A172 (cell line): ENCODE data around the gene BMP5. TPM values are rescaled to one million over a fixed set of nuclear protein-coding genes. Genes with fewer than 3 reads are reported as not detected.

Source experiments
- DNase-seq: peaks from one replicate; pipeline ENCODE4 v3.0.0-alpha.2; 2015; ENCODE audit warnings: low spot score
- total RNA-seq: library from RNA; depleted of rRNA; stranded (reverse); fragments of >200 nt; shearing (Covaris generic); gene quantifications from 2 replicates; pipeline ENCODE4 v1.2.3, GENCODE V29; 2014

The BMP5 gene
- total RNA-seq, 1 experiment from 2014 or later, result 0.17 TPM

DNA sequence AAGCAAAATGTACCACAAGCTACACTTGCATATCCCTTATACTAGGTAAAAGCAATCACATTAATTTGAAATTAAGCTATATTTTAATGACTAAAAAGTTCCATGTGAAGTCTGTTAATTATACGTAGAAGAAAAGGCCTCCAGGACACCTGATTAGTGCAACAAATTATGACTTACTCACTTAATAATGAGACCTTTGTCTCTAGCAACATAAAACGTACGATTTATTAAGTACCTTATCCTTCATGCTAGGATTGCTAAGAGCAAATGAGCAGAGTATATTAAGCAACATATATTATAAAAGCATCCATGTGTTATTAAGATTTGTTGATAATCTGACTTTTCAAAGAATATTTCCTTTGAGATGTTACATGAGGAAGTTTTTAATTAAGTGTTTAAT lies 2.5 kb downstream of the BMP5 start:
- no peak for DNase-seq

DNA sequence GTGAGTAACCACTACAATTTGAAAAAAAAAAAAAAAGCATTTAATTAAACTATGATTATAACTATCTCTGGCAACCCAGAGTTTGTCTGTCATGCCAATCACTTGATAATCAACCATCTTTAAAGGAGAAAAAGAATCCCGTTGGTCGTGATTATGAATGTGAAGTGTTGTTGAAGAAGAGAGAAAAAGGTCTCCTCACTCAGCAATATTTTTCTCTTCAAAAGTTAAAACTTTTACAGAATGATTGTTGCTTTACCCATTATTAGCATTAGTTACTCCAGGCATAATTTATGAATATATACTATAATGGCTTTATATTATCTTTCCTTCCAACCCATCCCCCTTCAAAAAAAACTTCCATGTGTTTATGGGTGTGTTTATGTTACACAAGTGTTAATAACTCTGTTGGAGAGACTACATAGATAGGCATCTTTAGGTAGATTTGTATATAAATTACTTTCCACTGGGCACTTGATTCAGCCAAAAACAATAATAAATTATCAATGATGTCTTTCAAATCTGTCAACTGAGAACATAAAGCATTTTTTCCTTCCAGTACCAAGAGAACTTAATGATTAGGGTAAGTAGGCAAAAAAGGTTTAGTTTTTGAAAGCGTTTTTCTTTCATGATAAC lies 5.1 kb downstream of the BMP5 start:
- DNase-seq, result no peak

DNA sequence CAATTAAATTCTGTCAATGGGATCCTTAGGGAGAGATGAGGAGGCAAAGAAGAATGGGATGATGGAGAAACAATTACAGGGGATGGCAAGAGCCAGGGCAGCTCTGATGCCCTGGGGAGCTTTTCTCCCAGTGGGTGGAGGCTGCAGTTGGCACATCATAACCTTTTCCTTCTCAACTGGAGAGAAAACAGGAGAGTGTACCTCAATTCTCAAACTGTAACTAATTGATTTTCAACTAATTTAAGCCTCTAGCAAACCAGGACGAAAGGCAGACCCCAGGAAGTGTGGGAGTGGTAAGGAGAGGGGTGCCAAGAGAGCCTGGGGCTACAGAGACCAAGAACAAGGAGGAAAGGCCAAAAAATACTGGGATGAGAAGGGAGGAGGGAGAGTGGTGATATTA lies 5.7 kb downstream of the BMP5 start:
- no peak for DNase-seq

DNA sequence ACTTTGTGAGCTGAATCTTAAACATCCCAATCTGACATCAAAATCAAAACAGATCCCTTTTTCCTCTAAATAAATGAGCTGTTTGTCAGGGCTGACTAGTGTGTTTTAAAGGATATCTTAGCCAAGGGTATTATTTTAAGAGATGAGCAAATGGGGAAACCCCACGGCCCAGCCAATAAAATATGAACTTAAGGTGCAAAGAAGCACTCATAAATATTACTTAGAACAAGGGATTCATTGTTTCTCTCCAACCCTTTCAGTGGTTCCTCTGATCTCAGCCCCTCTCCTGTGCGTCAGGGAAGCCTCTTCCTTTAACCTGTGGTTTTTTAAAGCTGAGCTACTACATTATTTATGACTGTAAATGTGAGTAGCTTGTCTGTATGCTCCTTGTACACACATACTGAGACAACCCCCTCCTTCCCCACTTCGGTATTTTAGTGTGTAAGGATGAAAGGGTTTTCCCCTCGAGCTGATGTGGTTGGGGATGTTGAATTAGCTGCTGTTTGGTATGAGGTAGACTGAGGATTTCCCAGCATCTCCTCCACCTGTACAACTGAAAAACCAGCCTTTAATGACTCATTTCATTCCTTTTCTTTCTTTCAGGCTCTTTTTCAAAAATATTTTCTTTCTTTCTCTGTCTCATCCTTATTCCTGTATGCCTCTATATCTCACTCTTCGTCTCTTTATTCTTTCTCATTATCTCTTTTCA lies 6.5 kb downstream of the BMP5 start:
- peak; percentile 96 for DNase-seq

DNA sequence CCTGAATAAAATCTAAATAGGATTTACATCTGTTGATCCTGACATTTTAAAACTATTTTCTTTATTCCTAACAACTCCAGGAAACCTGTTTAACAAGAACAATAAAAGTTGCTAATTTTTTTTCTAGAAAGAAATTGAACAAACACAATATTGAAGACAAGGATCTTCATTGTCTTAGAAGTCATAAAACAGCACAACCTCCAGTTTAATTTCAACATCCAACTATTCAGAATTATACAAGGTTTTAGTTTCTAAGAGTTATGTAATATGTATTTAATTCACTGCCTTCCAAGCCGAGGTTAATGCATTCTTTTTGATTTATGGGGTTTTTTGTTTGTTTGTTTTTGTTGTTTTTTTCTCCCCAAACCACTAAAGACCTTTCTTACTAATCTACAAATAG lies 7.2 kb downstream of the BMP5 start:
- DNase-seq, result no peak

DNA sequence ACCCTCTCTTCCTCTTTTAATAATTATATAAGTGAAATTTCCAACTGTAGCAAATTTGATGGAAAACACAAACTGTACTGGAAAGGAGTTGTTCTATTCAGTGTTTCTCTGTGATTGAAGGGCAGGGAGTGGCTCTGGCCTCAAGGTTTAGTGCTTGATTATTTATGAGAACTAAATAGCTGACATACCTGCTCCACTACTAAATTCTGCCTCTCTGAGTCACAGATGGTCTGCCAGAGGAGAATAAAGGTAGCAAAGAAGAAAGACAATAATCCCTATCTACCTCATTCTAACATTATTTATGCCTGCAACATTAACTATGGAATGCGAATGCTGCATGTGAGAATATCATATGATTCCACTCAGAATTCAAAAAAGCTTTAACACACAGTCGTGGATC lies 9.3 kb downstream of the BMP5 start:
- DNase-seq, result peak; percentile 23

DNA sequence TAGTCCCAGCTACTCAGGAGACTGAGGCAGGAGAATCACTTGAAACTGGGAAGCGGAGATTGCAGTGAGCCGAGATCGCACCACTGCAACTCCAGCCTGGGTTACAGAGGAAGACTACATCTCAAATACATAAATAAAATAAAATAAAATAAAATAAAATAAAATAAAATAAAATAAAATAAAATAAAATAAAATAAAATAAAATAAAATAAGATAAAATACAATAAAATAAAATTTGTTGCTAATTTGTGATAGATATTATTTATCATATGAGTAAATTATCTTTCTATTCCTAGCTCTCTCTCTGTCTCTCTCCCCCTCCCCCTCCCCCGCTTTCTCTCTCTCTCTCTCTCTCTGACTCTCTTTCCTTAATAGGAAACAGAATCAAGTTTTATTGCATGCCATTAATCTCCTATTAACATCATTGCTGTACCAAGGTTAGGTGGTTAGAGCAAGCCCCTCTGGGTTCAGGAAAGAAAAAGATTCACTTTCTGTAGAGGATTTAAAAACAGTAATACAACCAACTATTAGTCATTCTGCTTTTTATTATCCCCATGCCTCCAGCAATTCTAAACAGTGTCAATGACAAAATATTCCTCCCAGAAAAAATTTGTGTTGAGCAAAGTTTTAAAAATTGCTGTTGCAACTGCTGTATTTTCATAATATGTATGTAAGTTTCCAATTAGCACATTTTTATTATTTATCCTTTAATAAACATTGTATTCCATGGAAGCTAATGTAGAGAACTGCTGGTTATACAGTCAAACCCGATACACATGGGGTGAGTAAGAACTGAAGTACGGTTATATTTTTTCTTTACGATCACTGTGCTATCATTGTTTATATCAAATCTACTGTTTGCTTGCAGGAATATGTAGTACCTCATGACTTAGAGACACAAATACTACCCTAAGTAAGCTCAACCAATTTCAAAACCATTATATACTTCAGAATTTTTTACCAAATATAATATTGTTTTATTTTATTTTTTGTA lies 22.1 kb downstream of the BMP5 start:
- DNase-seq, result no peak

DNA sequence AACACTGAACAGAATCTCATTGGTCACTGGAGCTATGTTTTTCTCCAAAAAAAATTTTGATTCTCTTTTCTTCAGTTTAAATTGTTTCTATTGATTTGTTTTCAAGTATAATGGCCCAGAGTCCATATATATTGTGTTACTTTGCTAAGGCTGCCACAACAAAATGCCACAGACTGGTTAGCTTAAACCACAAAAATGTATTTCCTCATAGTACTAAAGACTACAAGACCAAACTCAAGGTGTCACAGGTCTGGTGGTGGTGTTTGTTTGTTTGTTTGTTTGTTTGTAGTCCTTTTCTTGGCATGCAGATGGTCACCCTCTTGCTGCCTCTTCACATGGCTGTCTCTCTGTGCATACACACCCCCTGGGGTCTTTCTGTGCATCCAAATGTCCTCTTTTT lies 34.0 kb downstream of the BMP5 start:
- DNase-seq, result no peak

DNA sequence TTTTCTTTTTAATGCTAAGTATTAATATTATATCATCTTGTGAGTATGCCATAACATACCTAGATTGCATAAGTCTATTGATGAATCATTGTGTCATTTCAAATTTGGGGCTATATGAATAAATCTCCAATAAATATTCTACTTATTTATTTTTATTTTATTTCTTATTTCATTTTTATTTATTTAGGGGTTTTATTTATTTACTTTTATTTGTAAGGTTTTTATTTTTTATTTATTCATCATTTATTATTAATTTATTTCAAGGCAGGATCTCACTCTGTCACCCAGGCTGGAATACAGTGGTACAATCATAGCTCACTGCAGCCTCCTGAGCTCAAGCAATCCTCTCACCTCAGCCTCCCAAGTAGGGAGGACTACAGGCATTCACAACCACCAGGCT lies 36.3 kb downstream of the BMP5 start:
- no peak for DNase-seq

DNA sequence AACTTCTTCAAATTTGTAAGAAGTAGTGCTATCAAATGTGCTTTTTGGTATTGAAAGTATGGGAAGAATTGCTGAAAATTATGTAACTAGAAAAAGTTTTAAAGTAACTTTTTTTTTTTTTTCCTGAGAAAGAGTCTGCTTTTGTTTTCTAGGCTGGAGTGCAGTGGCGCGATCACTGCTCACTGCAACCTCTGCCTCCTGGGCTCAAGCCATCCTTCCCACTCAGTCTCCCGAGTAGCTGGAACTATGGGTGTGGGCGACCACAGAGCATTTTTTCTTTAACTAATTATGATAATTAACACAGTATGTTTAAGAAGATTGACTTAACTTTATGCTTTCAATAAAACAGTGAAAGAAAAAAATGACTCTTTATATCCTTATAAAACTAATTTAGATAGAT lies 38.4 kb downstream of the BMP5 start:
- DNase-seq, result no peak

DNA sequence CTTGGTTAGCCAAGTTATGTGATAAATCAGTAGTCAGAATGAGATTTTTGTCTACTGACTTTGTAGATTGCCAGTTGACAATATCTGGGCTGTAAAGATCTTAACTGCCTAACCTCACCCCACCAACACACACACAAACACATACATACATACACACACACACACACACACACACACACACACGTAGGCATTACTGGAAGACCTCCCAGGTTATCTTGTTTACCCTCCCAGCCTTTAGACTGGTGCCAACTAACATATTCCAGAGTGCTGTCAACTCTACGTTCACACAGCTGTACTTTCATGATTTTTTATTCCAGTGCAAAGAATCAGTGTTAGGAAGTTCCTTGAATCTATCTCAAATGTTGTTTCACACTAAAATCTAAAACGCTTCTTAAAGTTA lies 38.9 kb downstream of the BMP5 start:
- no peak for DNase-seq

DNA sequence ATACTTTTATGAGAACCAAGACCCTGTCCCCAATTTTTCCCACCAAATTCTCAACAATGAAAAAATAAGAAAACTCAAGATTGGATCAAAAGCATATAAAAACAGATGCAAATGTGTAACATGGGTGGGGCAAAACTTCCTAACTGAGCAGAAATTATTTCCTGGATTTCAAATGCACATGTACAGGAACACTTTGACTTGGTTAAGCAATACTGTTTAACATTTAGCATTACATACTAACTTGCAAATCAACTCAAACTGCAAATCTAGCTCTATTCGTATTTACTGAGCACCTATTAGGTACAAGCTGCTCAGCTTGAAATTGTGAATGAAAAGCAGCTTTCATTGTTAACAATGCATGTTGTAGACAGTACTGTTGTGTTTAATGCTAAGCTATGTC lies 40.2 kb downstream of the BMP5 start:
- DNase-seq, result no peak

DNA sequence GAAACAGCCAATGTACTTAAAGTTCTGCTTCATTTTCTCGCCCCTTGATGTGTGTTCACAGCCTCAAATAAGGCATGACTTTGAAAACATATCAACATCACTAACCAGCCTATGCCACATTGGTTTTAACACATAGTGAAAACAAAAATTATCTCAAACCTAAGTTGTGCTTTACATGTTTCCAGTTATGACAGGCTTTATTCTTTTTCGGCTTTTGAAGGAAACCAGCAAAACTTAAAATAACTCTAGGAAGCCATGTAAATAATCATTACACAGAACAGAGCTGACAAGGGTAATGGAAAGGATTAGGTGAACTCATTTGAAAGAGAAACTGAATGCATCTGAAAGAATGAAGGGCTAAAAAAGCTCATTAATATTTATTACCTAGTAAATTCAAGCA lies 42.1 kb downstream of the BMP5 start:
- no peak for DNase-seq

DNA sequence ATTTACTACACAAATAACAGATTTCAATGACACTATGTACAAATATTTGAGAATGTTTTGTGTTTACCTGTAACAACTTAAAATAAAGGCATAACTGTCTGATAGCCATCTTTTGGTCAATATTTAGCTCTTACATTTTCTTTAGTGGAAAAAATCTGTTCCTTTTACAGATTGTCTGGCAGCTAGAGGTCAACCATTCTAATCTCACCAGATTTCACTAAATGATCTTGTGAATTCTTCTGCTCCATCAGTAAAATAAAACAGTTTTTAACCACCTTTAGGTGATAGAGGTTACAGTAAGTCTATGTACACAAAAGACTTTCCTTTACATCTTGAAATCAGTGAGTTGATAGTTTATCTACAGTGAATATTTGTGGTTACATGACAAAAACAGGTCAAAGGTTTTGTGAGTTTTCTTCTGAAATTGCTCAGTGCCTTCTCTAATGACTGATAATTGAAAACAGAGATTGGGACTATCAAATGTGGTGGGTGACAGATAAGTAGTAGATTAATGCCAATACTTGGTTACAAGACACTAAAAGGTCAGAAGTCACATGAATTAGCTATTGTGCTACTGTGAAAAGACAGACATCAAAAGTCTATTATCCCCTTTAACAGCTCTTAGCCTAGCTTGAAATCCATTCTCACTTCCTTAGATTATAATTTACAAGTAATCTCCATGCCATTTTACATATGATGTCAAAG lies 47.4 kb downstream of the BMP5 start:
- no peak for DNase-seq

DNA sequence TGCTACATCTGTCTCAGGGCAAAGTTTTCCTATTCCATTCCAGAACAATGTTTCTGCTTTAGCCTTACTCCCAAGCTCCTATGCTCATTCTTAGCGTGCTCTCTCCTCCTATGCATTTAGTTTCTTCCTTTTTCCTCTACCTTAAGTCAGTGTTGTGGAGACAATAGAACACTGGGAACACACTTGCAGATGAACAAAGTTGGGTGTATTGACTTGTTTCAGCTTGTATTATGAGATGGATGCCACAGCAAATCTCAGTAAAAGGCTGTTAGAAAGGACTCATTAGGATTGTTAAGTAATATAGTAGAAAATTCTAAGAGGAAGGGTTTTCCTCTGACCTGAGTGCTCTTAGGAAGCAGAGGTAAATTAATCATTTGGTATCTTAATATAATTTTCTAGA lies 48.4 kb downstream of the BMP5 start:
- no peak for DNase-seq

DNA sequence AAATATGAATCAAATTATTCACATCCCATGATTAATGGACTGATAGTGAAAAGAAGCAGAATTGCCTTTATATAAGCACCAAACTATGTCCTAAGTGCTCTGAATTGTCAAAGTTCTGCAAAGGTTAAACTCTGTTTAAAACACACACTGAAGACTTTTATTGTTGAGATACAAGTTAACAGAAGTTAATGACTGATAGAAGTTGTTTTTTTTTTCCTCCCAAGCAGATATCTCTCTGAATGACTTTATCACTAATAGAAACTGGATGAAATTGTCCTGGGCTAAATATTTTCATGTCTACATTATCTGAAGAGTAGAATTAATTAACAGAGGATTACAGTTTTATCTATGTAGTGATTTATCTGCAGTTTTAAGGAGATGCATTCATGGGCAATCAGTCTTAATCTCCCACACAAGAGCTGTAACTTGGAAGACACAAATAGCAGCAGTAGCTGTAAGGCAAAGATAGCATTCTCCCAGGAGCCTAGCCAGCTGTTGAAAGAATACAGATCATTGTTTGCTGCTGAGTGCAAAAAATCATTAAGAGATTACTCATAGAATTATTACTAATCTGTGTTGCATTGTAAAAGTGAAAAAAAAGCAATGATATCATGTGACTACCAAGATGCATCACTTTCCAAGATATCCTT lies 49.9 kb downstream of the BMP5 start:
- peak; percentile 48 for DNase-seq

DNA sequence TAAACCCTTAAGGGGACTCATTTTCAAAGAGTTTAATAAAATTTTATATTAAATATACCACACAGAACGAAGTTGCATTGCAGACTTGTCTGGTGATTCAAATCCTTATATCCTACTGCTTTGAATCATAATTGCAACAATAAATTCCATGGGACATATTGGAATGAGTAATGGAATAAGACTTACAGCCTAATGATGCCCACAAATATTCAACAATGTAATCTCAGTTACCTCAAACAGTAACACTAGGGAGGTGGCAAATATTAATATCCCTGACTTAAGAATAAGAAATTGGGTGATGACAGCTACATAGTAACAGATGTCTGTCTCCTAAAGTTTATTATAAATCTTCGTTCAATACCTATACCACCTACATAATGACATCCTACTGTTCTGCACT lies 52.6 kb downstream of the BMP5 start:
- DNase-seq, result peak; percentile 12

DNA sequence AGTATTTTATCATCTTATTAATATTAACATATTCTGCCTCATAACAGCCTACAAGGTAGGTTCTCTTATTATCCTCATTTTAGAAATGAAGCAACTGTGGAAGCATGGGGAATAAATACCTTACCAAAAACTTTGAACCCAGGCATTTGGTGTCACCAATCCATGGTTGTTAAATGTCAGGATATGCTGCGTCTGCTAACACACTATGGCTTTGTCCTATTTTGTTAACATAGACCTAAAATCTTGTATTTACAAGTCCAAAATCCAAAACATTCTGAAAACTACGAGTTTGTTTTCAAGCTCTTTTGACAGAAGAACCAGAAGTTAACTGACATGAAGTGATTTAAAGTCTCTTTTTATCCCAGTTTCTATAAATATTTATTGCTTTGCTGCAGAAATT lies 53.4 kb downstream of the BMP5 start:
- DNase-seq, result no peak

DNA sequence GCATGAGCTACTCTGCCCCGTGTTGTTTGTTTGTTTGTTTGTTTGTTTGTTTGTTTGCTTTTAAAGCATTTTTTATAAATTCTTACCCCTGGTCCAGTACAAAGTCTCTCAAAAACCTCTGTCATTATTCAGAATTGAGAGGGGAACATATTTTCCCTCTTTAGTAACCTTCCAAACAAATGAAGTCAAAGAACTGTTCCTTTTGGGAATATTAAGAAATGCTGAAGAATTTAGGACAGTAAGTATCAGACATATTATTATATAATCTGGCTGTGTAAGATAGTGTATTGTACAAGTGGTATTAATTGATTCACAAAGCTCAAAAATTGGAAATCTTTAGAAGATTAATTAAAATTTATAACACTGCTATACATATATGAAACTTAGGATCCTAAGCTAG lies 54.7 kb downstream of the BMP5 start:
- no peak for DNase-seq

DNA sequence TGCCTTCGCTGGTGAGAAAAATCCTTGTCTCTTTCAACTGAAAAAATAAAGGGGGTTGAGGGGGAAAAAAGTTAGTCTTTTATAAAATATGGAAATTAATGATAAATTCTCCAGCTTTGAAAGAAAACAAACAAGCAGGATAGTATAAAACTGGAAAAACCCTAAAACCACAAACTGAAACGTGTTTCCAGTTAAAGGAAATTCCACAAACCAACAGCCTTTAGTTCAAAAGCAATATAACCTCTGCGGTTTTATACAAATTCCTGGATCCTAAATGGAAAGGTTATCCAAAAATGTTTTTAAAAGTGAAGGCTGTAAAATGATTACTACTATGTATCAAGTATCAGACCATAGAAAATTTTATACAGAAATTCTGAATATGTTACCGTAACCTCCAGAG lies 55.6 kb downstream of the BMP5 start:
- DNase-seq, result peak; percentile 19

DNA sequence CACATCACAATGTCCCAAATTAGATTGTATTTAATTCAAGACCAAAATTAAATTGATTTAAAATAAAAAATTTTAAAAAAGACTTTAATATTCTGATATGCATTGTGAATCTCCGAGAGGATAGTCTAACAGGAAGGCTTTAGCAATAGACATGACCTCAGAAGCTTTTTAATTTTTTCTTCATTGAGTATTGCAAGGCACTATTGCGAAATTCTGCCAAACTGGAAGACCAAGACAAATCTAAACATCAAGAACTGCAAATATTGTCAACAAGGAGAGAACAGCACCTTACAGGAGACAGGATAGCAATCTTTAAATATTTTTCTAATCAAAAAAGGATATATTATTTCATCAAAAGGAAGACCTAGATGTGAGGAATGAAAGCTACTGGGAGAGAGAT lies 56.9 kb downstream of the BMP5 start:
- DNase-seq, result no peak

DNA sequence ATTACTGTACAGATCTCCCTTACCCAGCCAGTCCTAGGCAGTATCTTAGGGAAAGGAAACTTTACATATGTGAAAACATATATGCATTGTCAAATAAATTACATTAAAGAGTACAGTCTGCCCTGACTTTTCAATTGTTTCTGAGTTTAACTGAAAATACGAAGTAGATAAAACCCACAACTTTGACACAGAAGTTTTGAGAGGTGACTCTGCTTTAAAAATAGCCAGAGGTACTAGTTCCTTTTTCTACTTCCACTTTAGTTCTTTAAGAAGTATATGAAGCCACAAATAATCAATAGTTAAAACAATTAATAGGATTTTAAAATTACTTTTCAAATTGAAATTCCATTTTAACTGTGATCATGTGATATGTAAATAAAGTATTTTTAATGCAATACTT lies 62.9 kb downstream of the BMP5 start:
- DNase-seq, result no peak
